GM12878 (cell line): ENCODE measurements around the gene ZNF3. TPM values are rescaled to one million over a fixed set of nuclear protein-coding genes. Genes with fewer than 3 reads are reported as not detected.

Experiments used
- ATAC-seq: fragments of 200-7000 bp; cut with Tn5 transposase; 3 replicates; pipeline ENCODE4 v1.9.1; 2020; ENCODE audit warnings: mild to moderate bottlenecking, moderate library complexity
- BruUV-seq: library from RNA; stranded (reverse); fragments of 400-500 nt; replicated peaks from 2 replicates; lab custom pipeline; 2021; lab: Mats Ljungman, UMichigan
- CTCF ChIA-PET: fragments of 300-600 bp; sonication (Branson Sonifier 250); formaldehyde crosslinking; extraction: SDS; loops from one replicate; lab custom pipeline; 2021; ENCODE audit warnings: inconsistent platforms; lab: Yijun Ruan, JAX
- POLR2A ChIA-PET: fragments of 350-600 bp; formaldehyde crosslinking; extraction: SDS; loops from one replicate; lab custom pipeline; 2021; ENCODE audit warnings: inconsistent platforms; lab: Charles Lee
- RAD21 ChIA-PET: fragments of 300-600 bp; sonication (Branson Sonifier 250); formaldehyde crosslinking; loops from one replicate; lab custom pipeline; 2023; ENCODE audit warnings: antibody characterized with exemption; ENCODE audit not compliant: unreplicated experiment; lab: Charles Lee
- SMC1A ChIA-PET: fragments of 300-600 bp; sonication (Branson Sonifier 250); formaldehyde crosslinking; loops from one replicate; lab custom pipeline; 2023; ENCODE audit not compliant: unreplicated experiment, uncharacterized antibody; lab: Charles Lee
- DNase-seq: peaks from one replicate; pipeline ENCODE4 v3.0.0-alpha.2; 2011; ENCODE audit warnings: low read depth, low spot score
- FAIRE-seq: peaks from 3 replicates; lab custom pipeline; 2011; peaks lifted over from hg19 to GRCh38; lab: Jason Lieb, UNC
- H2AFZ ChIP-seq: 2 replicates; pipeline ENCODE4 v1.6.0; 2011; ENCODE audit warnings: low read depth, low read length, control low read depth; ENCODE audit not compliant: control insufficient read depth
- H3K27ac ChIP-seq: 2 replicates; pipeline ENCODE4 v1.5.1; 2011; ENCODE audit warnings: control low read depth; ENCODE audit not compliant: control insufficient read depth, insufficient read depth
- H3K27me3 ChIP-seq, 2 experiments: replicated peaks in 1 of 2; 2 replicates each; pipeline versions ENCODE4 v1.6.0 to v1.6.1; 2011; ENCODE audit warnings: low read length in 1 of 2; ENCODE audit not compliant: control insufficient read depth in 2 of 2, insufficient read depth in 2 of 2
- H3K36me3 ChIP-seq, 2 experiments: 2 replicates each; pipeline ENCODE4 v1.5.1; 2011; ENCODE audit warnings: low read length in 1 of 2; ENCODE audit not compliant: control insufficient read depth in 2 of 2, insufficient read depth in 2 of 2
- H3K4me1 ChIP-seq: 2 replicates; pipeline ENCODE4 v1.6.1; 2011; ENCODE audit warnings: mild to moderate bottlenecking, low read length, moderate library complexity, mixed read lengths; ENCODE audit not compliant: control insufficient read depth, insufficient read depth
- H3K4me2 ChIP-seq: 2 replicates; pipeline ENCODE4 v1.6.0; 2011; ENCODE audit warnings: control low read depth; ENCODE audit not compliant: control insufficient read depth, insufficient read depth
- H3K4me3 ChIP-seq: fragments of 200-600 bp; sonication (generic); 2 replicates; pipeline ENCODE4 v1.5.1; 2016
- H3K79me2 ChIP-seq: 2 replicates; pipeline ENCODE4 v1.6.0; 2011; ENCODE audit warnings: low read length; ENCODE audit not compliant: control insufficient read depth, insufficient read depth
- H3K9ac ChIP-seq: 2 replicates; pipeline ENCODE4 v1.8.0; 2011; ENCODE audit warnings: low read length, control low read depth, mixed read lengths; ENCODE audit not compliant: control insufficient read depth, insufficient read depth
- H3K9me3 ChIP-seq: replicated peaks from 3 replicates; pipeline ENCODE4 v1.5.1; 2011; ENCODE audit warnings: mild to moderate bottlenecking, low read length; ENCODE audit not compliant: control insufficient read depth, insufficient read depth
- H4K20me1 ChIP-seq: 2 replicates; pipeline ENCODE4 v1.6.0; 2011; ENCODE audit not compliant: control insufficient read depth, insufficient read depth
- BACH1 ChIP-seq: fragments of 450-650 bp; IDR thresholded peaks from 2 replicates; pipeline ENCODE4 v1.6.1; 2017; ENCODE audit warnings: mild to moderate bottlenecking, borderline replicate concordance
- EED ChIP-seq: sonication (generic); IDR thresholded peaks from 2 replicates; pipeline ENCODE4 v1.6.1; 2016; ENCODE audit warnings: antibody characterized with exemption, low read depth
- HDAC6 ChIP-seq: fragments of 200-600 bp; sonication (generic); IDR thresholded peaks from one replicate; pipeline ENCODE4 v1.8.0; 2017; ENCODE audit warnings: antibody characterized with exemption; ENCODE audit not compliant: unreplicated experiment
- HDGF ChIP-seq: fragments of 450-650 bp; IDR thresholded peaks from 2 replicates; pipeline ENCODE4 v1.6.1; 2016; ENCODE audit warnings: antibody characterized with exemption
- RCOR1 ChIP-seq: conservative IDR thresholded peaks from 2 replicates; pipeline ENCODE4 v1.6.1; 2012; ENCODE audit warnings: low read depth, low read length, improper control_type of control experiment
- SMAD5 ChIP-seq: IDR thresholded peaks from 2 replicates; pipeline ENCODE4 v1.6.1; 2016; ENCODE audit warnings: antibody characterized with exemption, low read depth
- SUPT20H ChIP-seq: IDR thresholded peaks from 2 replicates; pipeline ENCODE4 v1.6.1; 2011; ENCODE audit warnings: low read depth, mild to moderate bottlenecking, low read length, moderate library complexity, borderline replicate concordance; ENCODE audit not compliant: control insufficient read depth
- TAF1 ChIP-seq: IDR thresholded peaks from 2 replicates; pipeline ENCODE4 v1.6.1; 2011; ENCODE audit warnings: mild to moderate bottlenecking, low read depth, low read length, borderline replicate concordance
- YBX1 ChIP-seq: fragments of 450-650 bp; IDR thresholded peaks from 2 replicates; pipeline ENCODE4 v1.6.1; 2016; ENCODE audit warnings: antibody characterized with exemption
- ZNF622 ChIP-seq: fragments of 450-650 bp; IDR thresholded peaks from 2 replicates; pipeline ENCODE4 v1.6.1; 2017; ENCODE audit warnings: mild to moderate bottlenecking, inconsistent platforms
- WGBS: methylation state at CpG from one replicate; pipeline ENCODE4 v1.1.6; 2016; ENCODE audit warnings: low lambda C conversion rate; ENCODE audit not compliant: insufficient replicate concordance, insufficient coverage; ENCODE audit errors: missing lambda C conversion rate; 5-methylcytosine and 5-hydroxymethylcytosine counted together
- in situ Hi-C: fragments of 300-500 bp; cut with MboI; formaldehyde crosslinking; loops from 9 replicates; pipeline ENCODE4 v1.14.3; 2018; ENCODE audit warnings: mixed read lengths
- intact Hi-C: fragments of 100-400 bp; cut with micrococcal nuclease; formaldehyde crosslinking; loops from one replicate; pipeline ENCODE4 v1.14.2; 2022; ENCODE audit not compliant: unreplicated experiment
- polyA plus RNA-seq, 11 experiments: library from polyadenylated mRNA; depleted of rRNA in 4 of 11; unstranded in 6 of 11; stranded (reverse) in 5 of 11; fragments of >200 nt; fragmentation: Nextera tagmentation in 4 of 11; fragmentation: Illumina TruSeq in 1 of 11; extraction: Ambion mirVana in 4 of 11; extraction: Trizol in 1 of 11; gene quantifications; 1 replicate in 1 of 11; 2 replicates in 10 of 11; pipeline versions ENCODE4 v1.2.1 to v1.2.3, GENCODE V29; 2011 to 2016; ENCODE audit warnings: inconsistent platforms in 2 of 11, missing spikeins in 2 of 11, low read depth in 1 of 11
- total RNA-seq, 4 experiments: library from RNA; depleted of rRNA in 3 of 4; stranded (reverse); fragments of >200 nt in 3 of 4; fragmentation: Illumina TruSeq in 1 of 4; extraction: Trizol in 1 of 4; gene quantifications; 2 replicates each; pipeline versions ENCODE4 v1.2.1 to v1.2.3, GENCODE V29; 2013 to 2021
- TF ChIP-seq, protein P1 (sequence below): IDR thresholded peaks from 2 replicates; pipeline ENCODE4 v1.6.1; 2011; ENCODE audit warnings: borderline replicate concordance, low read depth, mild to moderate bottlenecking, moderate library complexity, mixed read lengths, low read length; ENCODE audit not compliant: insufficient read depth; ENCODE audit errors: extremely low read length
- TF ChIP-seq, protein P2 (sequence below): IDR thresholded peaks from 2 replicates; pipeline ENCODE4 v1.6.1; 2011; ENCODE audit warnings: mild to moderate bottlenecking, low read depth, low read length, moderate library complexity; ENCODE audit not compliant: insufficient replicate concordance

ZNF3 gene
- total and polyA plus RNA-seq, 10 of the 15 experiments (the other 5 are each of a cell fraction or from before 2014, with no cell fraction given): 17.2 to 37.4 (median 29.4) TPM

DNA sequence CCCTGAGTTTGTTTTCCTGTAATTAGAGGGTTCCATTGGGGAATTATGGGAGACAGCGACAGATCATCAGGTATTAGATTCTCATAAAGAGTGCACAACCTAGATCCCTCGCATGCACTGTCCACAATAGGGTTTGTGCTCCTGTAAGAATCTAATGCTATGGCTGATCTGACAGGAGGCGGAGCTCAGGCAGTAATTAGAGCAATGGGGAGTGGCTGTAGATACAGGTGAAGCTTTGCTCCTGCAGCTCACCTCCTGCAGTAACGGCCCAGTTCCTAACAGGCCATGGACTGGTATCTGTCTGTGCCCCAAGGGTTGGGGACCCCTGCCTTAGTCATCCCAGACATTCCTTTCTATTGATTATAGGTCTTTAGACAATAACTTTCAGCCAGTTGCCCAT, 32.8 kb downstream of the ZNF3 start:
- H3K9ac ChIP-seq: no peak overlapping the region
- BruUV-seq: no TSS peak
- ChIA-PET RAD21 (interaction anchor here (1.9 kb wide), 1 partner anchor 11 kb away, joined by 10 read pairs; no protein-coding TSS in a partner anchor), SMC1A (interaction anchor here (0.9 to 2.9 kb wide), 2 partner anchors 51 to 141 kb away, joined by 3 to 6 read pairs; no protein-coding TSS in a partner anchor), CTCF (interaction anchor here (0.7 to 1.4 kb wide), 3 partner anchors 10 to 51 kb away, joined by 3 to 4 read pairs (median 4); no protein-coding TSS in a partner anchor), POLR2A (no interaction called here)
- H3K27ac ChIP-seq: no peak overlapping the region
- H3K9me3 ChIP-seq: no peaks in the 10 kb centered on the region
- H3K4me1 ChIP-seq: peaks cover 7% of the 10 kb centered on the region
- H4K20me1 ChIP-seq: no peaks in the 10 kb centered on the region
- no peaks in the 10 kb centered on the region for H3K36me3 ChIP-seq
- ATAC-seq: no peak
- 47% methylated on average over 4 of the region's 4 CpGs for WGBS
- H3K4me2 ChIP-seq: no peak overlapping the region
- DNase-seq: no peak
- in situ Hi-C loops (no loop called here), intact Hi-C loops (loop anchor here (2.0 to 5.0 kb wide), 2 partner anchors 52 to 131 kb away; partner anchors contain the start of gene TRIM4)
- no peak for FAIRE-seq
- peak overlapping the region; percentile 99 for H2AFZ ChIP-seq
- H3K4me3 ChIP-seq: no peak overlapping the region
- H3K79me2 ChIP-seq: peaks cover 3% of the 10 kb centered on the region; the same call in 1 of the 2 replicates
- TF ChIP-seq HDAC6: no peak
- TF ChIP-seq SUPT20H: no peak
- TF ChIP-seq RCOR1: no peak
- TF ChIP-seq HDGF: no peak
- TF ChIP-seq, protein P1, sequence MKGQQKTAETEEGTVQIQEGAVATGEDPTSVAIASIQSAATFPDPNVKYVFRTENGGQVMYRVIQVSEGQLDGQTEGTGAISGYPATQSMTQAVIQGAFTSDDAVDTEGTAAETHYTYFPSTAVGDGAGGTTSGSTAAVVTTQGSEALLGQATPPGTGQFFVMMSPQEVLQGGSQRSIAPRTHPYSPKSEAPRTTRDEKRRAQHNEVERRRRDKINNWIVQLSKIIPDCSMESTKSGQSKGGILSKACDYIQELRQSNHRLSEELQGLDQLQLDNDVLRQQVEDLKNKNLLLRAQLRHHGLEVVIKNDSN: no peak
- no peak for TF ChIP-seq EED
- TF ChIP-seq ZNF622: no peak
- TF ChIP-seq SMAD5: no peak
- TF ChIP-seq TAF1: no peak
- no peak for TF ChIP-seq YBX1
- TF ChIP-seq BACH1: no peak
- TF ChIP-seq, protein P2, sequence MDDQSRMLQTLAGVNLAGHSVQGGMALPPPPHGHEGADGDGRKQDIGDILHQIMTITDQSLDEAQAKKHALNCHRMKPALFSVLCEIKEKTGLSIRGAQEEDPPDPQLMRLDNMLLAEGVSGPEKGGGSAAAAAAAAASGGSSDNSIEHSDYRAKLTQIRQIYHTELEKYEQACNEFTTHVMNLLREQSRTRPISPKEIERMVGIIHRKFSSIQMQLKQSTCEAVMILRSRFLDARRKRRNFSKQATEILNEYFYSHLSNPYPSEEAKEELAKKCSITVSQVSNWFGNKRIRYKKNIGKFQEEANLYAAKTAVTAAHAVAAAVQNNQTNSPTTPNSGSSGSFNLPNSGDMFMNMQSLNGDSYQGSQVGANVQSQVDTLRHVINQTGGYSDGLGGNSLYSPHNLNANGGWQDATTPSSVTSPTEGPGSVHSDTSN: no peak
- no peaks in the 10 kb centered on the region for H3K27me3 ChIP-seq
